Epithelial cell of prostate (primary cell): Measurements from ENCODE around the gene ATXN7L2.

Source experiments
- DNase-seq: peaks from one replicate; pipeline ENCODE4 v3.0.0-alpha.2; 2011; ENCODE audit warnings: low read depth, low spot score
- H3K27ac ChIP-seq: fragments of 450-650 bp; 2 replicates; pipeline ENCODE4 v1.5.1; 2017; ENCODE audit warnings: mild to moderate bottlenecking

ATXN7L2 gene

GRCh38 chr1:109521002-109521951 lies 37.6 kb downstream of the ATXN7L2 start:
- H3K27ac ChIP-seq, result no peak overlapping the region
- no peak for DNase-seq

- DNase-seq, result no peak
- no peak overlapping the region for H3K27ac ChIP-seq
Measured at GRCh38 chr1:109522026-109522425, 38.3 kb downstream of the ATXN7L2 start.

GRCh38 chr1:109523706-109524105 lies 40.0 kb downstream of the ATXN7L2 start:
- no peak for DNase-seq
- no peak overlapping the region for H3K27ac ChIP-seq

GRCh38 chr1:109527098-109527811 lies 43.5 kb downstream of the ATXN7L2 start:
- no peak for DNase-seq
- no peak overlapping the region for H3K27ac ChIP-seq

DNA sequence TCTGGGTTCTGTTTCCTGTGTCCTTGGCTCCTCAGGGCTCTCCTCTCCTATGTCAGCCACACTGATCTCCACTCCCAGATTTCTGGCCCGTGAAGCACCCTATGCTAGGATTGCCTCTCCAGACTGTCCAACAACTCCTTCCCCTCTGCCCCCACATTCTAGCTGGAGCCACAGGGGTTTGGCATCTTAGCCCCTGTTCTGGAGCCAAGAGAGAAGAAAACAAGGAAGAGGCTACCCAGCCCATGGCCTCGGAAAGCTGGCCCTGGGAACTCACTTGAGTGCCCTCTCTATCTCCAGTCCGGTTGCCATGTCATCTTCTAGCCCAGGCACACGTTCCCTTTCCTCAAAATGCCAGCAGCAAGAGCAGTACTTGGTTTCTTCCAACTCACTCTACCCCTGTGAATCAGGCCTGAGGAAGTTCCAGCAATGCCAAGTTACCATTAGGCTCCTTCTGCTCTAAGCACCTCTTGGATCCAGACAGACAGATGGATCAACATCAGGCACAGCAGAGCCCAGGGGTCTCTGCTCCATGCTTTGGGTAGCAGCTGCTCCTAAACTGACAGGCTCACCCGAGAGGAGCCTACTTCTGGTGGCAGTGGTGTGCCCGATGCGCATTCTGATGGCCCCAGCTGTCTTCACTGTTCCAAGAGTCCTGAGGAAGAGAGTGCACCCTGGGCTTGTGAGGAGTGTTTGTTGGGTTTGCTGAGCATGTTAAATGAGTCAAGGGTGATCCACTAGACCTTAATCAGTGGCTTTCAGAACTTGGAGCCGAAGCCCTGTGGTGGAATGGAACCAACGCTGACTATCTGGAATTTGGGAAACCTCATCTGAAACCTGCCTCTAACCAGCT lies 44.4 kb downstream of the ATXN7L2 start:
- no peak for DNase-seq
- H3K27ac ChIP-seq, result no peak overlapping the region

DNA sequence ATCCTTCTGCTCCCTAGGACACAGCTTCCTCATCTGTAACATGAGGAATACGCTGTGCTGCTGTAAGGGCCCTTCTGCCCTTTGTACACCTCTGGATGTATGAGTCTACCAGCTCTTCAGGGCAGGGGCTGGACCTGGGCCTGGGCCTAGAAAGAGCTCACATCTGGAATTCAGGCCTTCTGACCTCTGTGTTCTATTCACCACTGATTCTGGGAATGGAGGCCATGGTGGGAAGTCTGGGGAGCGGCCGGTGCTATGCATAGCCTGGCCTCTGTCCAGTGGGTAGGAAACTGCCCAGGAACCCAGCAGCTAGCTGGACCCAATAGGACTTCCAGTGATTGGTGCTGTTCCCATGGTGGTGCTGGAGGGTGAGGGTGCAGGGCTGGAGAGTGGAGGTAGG lies 45.0 kb downstream of the ATXN7L2 start:
- no peak for DNase-seq
- no peak overlapping the region for H3K27ac ChIP-seq

GRCh38 chr1:109529881-109530456 lies 46.3 kb downstream of the ATXN7L2 start:
- DNase-seq, result no peak

DNA sequence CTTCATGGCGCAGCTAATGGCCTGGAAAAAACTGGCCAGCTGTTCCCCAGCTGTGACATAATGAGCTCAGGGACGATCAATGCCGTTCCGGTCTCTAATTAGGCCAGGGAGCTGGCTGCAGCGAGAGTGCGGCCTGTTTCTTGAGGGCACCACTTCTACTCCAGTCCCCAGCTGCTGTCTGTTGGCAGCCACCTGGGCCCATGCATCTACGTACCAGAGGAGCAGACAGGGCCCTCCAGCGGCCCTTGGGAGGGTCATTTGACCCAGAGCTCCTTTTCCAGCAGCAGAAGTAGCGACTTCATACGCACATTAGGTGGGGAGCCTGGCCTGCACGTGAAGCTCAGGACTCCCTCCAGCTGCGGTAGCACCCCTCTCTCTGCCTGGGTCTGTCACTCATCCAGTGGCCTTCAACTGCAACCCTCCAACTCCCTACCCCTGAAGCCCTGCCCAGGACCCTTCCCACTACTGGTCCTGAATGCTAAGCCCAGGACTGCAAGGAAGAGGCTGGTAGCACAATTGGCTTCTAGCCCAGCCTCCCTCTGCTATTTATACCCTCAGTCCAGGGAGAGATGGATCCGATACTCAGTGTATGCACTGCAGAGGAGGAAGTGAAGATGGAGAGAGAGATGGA lies 46.9 kb downstream of the ATXN7L2 start:
- H3K27ac ChIP-seq, result no peak overlapping the region

More at GRCh38 chr1:109529881-109530456, 46.3 kb downstream of the ATXN7L2 start:
- H3K27ac ChIP-seq, result no peak overlapping the region

DNA sequence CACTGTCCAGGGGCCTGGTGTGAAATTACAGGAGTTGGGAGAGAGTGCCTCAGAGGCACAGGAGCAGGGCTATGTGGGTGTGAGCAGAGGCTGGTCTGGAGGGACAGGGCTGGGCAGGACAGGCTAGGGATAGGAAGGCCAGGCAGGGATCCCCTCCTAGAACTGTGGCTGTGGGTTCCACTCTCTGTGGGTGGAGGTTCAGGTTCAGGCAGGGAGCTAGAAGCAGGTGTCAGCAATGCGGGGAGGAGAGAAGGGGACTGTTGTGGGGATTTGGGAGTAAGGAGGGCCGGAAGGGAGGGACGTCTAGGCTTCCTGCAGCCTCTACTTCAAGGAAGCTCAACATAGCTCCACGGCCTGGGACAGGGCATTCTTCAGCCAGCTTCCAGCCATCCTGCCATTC lies 47.7 kb downstream of the ATXN7L2 start:
- no peak for DNase-seq
- H3K27ac ChIP-seq, result no peak overlapping the region

More for the DNA sequence above, 46.9 kb downstream of the ATXN7L2 start:
- DNase-seq, result no peak

DNA sequence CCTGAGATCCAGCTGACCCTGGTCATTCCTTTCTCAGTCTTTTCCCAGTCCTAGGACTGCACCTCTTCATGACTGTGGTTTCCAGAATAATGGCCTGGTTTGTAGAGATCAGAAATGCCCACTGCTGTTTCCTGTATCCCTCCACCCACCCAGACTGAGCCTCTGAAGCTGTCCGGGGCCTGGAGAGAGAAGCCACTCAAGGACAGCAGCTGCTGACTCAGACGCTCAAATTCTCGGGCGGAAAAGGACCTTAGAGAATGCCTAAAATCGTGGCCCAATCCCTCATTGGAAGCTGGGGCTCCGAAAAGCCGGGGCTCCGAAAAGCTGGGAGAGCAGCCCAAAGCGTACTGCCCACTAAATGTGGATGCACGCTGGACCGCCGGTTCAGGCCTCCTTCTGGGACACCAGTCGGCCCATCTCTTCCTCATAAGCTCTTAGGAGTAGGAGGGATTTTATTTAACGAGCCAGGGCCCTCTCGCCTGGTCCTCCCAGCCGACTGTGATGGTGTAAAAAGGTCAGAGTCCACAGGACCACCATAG lies 48.2 kb downstream of the ATXN7L2 start:
- no peak overlapping the region for H3K27ac ChIP-seq
- no peak for DNase-seq

- no peak for DNase-seq
- no peak overlapping the region for H3K27ac ChIP-seq
Measured at GRCh38 chr1:109532365-109533136, 48.8 kb downstream of the ATXN7L2 start.

- no peak overlapping the region for H3K27ac ChIP-seq
- no peak for DNase-seq
Measured at GRCh38 chr1:109534307-109534858, 50.7 kb downstream of the ATXN7L2 start.

DNA sequence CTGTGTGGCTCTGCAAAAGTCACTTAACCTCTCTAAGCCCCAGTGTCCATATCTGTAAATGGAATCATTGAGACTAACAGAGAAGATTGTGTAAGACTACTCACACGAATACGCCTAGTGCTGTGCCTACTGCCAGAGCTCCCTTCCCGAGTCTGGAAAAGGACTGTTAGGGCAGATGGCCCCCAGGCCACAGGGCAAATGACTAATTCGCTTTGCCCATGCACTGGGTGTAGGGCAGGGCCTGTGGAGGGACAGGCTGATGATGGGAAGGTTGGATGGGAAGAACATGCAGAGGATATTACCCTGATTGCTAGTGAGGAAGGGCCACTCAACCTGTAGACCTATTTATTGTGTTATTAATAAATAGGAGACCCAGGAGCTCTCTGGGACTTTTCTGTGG lies 51.8 kb downstream of the ATXN7L2 start:
- no peak for DNase-seq
- H3K27ac ChIP-seq, result no peak overlapping the region

DNA sequence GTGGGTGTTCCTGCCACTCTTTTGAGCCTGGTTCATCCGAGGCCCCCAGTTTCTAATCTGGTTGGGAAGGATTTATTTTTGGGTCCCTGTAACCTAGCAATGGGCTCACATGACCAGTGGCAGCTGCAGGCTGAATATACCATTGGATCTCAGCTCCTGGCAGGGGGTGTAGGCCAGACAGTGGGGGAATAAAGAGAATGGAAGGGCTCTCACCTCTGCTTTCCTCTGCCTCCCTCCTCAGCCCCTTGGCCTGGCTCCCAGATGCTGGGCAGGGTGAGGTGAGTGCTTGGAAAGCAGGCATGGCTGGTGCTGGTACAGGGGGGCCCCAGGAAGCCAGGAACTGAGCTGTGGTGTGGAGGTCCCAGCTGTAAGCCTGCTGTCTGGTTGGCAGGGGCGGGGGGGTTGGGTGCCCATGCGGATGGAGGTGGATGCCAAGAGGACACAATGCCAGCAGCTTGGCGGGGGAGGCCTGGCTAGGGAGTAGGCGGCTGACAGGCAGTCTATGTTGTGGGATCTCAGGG lies 52.3 kb downstream of the ATXN7L2 start:
- DNase-seq, result no peak
- H3K27ac ChIP-seq, result no peak overlapping the region

GRCh38 chr1:109537450-109538178 lies 53.9 kb downstream of the ATXN7L2 start:
- DNase-seq, result no peak
- H3K27ac ChIP-seq, result no peak overlapping the region

GRCh38 chr1:109538827-109539555 lies 55.3 kb downstream of the ATXN7L2 start:
- DNase-seq, result no peak
- H3K27ac ChIP-seq, result no peak overlapping the region

DNA sequence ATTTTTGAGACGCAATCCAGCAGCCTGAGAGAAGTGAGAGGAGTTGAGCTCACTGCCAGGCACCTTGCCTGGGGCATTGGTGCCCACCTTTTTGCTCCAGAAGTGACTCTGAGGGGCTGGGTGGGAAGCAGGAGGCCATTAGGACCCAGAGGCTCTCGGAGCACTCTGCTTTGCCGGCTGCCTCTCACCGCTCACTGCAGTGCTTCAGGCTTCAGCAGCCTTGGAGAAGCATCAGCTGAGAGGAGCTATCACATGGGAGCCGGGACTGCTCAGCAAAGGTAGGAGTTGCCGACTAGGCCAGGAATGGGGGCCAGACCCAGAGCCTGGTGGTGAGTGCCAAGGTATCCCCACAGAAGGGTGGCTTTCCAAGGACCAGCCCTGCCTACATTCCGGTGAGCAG lies 56.0 kb downstream of the ATXN7L2 start, which contains the start of gene GPR61:
Gene GPR61, plus strand, starts transcription at position 197 of the 400 bp plus-strand sequence. CDS start 3,151 bp downstream, outside the sequence.
- no peak for DNase-seq
- no peak within 1 kb of the TSS for H3K27ac ChIP-seq
